GM12873 (cell line): ENCODE results near the gene USF1.

ENCODE experiments used
- TF ChIP-seq, protein P1 (sequence below): IDR thresholded peaks from 2 replicates; pipeline ENCODE4 v1.5.1; 2012; ENCODE audit warnings: low read depth, mild to moderate bottlenecking, moderate library complexity, low read length, control low read depth; ENCODE audit not compliant: insufficient read depth; ENCODE audit errors: missing control alignments

The USF1 gene

DNA sequence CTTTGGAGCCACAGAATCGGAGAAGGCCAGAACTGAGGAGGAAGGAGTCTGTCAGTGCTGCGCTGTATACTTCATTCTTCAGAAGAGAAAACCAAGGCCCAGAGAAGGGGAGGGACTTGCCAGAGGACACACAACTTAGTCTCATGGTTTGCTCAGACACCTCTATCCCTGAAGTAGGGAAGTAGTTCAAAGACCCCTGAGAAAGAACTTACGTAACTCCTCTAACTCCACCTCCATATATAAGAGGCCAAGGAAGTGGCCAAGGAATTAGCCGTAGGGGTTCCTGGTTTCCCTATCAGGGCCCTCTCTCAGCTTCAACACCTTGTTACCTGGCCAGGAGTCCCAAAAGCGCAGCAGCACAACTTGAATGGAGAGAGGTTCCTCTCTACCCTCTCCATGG, 44.2 kb upstream of the USF1 start:
- TF ChIP-seq, protein P1, sequence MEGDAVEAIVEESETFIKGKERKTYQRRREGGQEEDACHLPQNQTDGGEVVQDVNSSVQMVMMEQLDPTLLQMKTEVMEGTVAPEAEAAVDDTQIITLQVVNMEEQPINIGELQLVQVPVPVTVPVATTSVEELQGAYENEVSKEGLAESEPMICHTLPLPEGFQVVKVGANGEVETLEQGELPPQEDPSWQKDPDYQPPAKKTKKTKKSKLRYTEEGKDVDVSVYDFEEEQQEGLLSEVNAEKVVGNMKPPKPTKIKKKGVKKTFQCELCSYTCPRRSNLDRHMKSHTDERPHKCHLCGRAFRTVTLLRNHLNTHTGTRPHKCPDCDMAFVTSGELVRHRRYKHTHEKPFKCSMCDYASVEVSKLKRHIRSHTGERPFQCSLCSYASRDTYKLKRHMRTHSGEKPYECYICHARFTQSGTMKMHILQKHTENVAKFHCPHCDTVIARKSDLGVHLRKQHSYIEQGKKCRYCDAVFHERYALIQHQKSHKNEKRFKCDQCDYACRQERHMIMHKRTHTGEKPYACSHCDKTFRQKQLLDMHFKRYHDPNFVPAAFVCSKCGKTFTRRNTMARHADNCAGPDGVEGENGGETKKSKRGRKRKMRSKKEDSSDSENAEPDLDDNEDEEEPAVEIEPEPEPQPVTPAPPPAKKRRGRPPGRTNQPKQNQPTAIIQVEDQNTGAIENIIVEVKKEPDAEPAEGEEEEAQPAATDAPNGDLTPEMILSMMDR, result no peak

DNA sequence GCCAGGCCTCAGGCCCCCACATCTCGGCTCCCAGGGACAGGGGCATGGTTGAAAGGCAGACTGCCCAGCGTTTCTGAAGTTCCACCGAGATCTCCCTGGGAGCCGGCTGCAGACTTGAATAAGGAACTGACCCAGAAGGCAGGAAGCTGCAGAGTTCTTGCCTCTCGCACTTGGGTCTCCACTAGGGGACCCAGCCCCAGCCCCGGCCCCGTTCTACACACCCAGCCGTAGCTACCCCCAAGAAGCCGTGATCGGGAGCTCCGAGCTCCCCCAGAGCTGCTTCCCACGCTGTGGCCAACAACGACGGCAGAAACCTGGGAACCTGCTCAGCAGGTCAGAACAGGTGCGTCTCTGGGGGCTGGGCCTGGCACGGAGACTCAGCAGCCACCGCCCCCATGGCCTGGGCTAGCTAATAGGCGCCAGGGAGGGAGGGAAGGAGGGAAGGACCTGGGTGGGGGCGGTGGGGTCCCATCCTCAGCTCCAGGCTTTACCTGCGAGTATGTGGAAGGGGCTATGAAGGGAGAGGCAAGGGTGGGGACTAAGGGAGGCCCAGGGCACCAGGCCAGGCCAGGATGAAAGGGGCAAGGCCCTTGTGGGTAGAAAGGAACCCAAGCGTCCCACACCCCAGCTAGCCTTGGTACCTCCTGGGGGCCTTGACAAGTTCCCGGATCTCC, 43.6 kb upstream of the USF1 start, which contains the start of gene NECTIN4:
TSS of gene NECTIN4 (minus strand) at position 308 of the 674 bp plus-strand sequence. CDS start at position 46, 262 bp downstream.
- TF ChIP-seq, protein P1, result no peak

DNA sequence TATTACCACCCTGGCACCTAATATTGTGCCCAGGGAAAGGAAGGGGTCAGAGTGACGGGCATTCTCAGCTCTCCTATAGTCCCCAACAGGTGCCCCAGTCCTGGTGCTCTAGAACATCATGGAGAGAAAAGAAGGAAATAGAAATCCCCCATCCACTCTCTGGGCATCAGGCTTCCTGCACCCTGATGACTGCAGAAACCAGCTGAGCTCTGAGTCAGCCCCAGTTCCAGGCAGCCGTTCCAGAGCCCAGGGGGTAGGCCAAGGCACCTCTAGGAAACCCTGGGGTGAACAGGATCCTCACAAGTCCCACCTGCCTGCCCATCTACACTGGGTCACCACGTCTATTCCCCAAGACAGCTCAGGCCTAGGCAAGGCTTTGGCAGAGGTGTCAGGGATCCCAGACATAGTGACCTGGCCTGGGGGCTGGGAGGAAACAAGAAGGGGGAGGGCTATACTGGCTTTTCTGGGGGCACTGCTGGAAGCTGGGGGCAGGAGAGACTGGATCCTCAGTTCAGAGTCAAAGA, 42.9 kb upstream of the USF1 start:
- TF ChIP-seq, protein P1, result no peak

DNA sequence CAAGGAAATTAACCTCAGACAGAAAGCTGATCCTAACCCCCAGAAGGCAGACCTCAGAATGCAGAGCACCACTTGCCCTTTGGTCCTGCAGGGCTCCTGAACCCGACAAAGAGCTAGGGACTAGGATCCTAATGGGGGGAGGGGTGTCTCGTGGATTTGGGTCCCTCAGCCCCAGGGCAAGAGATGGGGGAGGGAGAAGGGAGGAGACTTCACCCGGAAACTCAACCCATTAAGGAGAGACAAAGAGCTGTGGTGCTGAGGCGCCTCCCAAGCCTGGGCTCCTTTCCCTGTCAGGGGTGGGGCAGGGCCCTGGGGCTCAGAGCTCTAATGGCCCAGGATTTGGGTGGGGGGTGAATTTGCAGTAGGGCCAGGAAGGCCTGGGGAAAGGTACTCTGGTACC, 40.7 kb upstream of the USF1 start:
- TF ChIP-seq, protein P1, result no peak

DNA sequence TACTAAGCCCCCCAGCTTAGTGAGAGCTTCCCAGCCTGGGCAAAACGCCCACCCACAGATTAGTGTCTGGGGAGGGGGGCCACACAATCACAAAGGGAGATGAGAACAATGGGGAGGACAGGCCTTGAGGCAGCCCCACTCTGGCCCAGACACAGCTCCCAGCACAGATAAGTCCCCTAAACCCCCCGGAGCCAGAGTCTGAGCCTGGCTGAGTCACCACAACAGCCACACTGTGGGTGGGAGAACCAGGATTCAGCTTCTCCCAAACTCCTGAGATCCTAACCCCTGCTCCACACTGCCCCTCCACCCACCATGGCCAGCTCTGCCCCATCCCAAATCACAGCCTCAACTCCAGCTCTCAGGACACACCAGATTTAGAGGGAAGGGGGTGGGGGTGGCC, 39.4 kb upstream of the USF1 start:
- TF ChIP-seq, protein P1, result no peak

DNA sequence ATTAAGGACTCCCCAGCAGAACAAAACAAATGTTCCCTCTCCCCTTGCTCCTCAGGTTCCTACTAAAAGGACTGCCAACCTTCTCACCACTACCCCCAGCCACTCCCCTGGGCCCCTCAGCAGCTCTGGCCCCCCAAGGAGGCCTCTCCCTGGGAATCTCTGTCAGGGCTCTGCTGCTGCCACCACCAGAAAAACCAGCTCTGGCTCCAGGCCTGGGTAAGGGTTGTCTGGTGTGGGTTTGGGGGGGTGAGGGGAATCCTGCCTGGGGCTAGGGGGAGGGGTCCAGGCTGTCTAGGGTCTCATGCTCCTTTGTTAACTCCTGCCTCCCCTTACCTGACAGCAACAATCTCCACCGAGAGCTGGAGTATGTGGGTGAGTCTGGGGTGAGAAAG, 38.8 kb upstream of the USF1 start:
- TF ChIP-seq, protein P1, result no peak

DNA sequence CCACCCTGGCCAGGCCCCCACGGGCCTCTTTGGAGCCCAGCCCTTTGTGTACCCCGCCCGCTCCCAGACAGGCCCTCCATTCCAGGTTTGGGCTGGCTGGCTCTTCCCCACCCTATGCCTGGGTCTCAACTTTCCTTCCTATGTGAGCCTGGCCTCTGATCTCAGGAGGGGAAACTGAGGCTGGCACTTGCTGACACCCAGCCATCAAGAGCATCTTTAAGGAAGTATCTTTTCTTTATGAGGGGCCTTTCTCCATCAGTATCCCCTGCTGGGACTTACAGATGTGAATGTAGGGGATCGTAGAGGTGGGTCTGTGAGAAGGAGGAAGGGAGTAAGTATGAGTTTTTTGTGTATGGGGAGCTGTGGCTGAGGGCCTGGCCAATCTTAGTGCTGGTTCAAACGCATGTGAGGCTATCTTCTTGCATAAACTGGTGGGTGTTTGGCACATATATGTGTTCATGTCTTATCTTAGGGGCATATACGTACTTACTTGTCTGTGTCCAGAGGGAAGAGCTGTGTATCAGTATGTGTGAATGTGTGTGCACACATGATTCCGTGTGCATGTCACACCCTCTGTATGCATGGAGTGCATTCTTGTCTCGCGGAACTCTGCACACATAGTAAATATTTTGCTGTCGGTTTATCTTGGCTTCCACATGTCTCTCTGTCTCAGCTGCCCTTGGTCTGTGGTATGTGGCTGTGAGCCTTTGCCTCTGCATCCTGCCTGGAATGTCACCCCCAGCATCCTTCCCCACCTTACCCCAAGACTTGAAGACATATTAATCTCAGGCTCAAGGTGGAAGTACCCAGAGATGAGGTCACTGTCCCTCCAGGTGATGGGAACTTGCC, 38.2 kb upstream of the USF1 start:
- TF ChIP-seq, protein P1, result no peak
